ENCODE results near the gene GATA5.
"Not testable (repeated sequence)": the region's sequence is repeated elsewhere in the genome, so short reads cannot be mapped to it uniquely, and the experiment has no call there.

Gene GATA5

GRCh38 chr20:62430866-62431447 lies 44.8 kb downstream of the GATA5 start:
- no peak for DNase-seq (ENCODE audit: low spot score)

DNA sequence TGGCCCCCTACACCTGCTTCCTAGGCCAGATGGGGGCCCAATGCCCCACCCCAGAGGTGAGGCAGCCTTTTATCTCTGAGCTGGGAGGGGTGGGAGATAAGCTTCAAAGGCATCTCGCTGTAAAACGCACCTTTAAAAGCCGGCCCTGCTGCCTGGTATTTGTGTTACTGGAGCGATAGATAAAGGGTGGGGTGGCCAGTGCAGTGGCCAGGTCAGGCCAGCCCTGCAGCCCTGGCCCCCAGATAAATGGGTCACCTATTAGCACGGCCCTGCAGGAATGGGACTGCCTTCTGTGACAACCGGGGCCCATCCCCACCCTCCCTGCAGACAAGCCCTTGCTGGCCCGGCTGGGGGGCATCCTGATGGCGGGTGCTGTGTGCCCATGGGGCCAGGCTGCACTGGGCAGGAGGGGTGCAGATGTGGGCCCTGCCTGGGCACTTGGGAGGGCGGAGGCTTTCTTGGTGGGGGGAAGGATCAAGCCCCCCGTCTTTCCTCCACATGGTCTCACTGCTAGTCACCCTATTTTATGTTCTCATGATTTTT lies 45.4 kb downstream of the GATA5 start:
- FAIRE-seq = no peak

More at GRCh38 chr20:62430866-62431447, 44.8 kb downstream of the GATA5 start:
- no peak for FAIRE-seq

DNA sequence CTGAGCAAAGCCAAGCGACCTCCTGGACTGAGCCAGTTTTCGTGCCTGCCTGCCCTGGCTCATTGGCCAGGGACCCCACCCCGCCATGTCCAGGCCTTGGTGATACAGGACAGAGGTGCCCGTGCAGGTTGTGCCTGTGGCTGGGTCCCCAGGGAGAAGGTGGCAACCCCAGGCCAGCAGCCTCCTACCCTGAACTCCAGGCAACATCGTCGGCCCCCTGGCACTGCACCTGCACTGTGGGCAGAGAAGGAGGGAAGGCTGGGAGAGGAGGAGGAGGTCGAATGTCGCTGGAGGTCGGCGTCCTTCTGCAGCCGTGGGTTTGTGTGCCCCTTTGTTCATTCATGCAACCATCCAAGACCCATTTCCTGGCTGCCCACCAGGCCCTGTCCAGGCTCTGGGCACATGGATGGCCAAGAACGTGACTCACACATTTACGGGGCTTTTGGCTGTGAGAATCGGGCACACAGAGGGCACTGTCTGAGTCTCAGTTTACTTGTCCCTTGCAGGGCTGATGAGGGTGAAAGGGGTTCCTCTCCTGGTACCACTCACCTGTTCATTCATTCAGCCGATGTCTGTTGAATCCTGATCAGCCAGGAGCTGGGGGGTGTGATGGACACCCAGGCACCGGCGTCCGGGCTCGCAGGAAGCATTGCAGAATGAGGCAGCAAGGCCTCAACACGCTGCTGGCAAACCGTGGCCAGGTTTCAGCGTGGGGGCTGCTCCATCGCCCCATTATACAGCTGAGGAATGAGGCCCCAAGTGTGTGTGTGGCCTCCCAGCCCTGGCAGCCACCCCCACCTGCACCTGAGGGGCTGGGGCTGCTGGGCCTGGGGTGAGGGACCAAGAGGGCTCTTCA lies 46.1 kb downstream of the GATA5 start:
- FAIRE-seq = no peak
- DNase-seq (ENCODE audit: low spot score) = no peak

More for the DNA sequence above, 45.4 kb downstream of the GATA5 start:
- no peak for DNase-seq (ENCODE audit: low spot score)

DNA sequence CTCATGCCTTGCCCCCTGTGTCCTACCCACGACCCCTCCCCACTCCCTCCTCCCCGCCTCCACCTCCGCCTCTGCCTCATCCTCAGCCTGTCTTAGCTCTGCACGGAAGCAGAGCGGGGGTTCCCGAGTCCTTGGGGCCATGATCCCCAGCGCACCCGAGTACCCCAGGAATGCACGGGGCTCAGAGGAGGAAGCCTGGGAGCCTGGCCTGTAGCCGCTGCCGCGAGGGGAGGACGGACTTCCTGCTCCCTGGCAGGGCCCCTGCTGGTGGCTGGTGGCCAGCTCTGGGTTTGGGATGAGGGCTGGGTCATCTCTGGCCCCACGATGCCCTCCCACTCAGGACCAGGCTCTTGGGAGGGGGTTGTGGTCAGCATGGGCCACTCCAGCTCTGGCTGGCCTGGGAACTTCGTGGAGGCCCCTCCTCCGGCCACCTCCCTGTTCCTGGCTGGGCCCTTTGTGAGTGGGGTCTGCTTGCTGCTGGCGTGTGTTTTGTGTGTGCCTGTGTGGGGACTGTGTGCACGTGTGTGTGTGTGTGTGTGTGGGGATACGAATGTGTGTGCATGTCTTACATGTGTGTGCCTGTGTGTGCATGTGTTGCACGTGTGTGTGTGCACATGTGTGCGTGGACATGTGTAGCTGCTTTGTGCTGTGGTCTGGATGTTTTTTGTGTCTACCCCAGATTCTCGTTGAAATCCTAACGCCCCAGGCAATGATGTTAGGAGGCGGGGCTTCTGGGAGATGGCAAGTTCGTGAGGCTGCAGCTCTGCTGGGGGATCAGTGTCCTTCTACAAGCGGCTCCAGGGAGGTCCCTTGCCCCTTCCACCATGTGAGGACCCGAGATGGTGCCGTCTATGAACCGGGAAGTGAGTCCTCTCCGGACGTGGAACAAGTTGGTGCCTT lies 47.1 kb downstream of the GATA5 start:
- DNase-seq (ENCODE audit: low spot score) (no peak), FAIRE-seq (no peak)

- no peak for FAIRE-seq
Observed at GRCh38 chr20:62428002-62428372, 47.8 kb downstream of the GATA5 start.

GRCh38 chr20:62427172-62428001 lies 48.4 kb downstream of the GATA5 start, which contains the start of gene RBBP8NL:
Gene RBBP8NL (minus strand): TSS chr20:62427539. CDS start chr20:62419647, 7,892 bp downstream.
- no peak for FAIRE-seq
- no peak for DNase-seq (ENCODE audit: low spot score)

More at GRCh38 chr20:62428002-62428372, 47.8 kb downstream of the GATA5 start:
- DNase-seq (ENCODE audit: low spot score) = no peak

- FAIRE-seq (no peak), DNase-seq (ENCODE audit: low spot score) (no peak)
Observed at GRCh38 chr20:62426699-62427131, 49.1 kb downstream of the GATA5 start.

- not testable (repeated sequence) for DNase-seq (ENCODE audit: low spot score); FAIRE-seq
Observed at GRCh38 chr20:62426059-62426348, 49.8 kb downstream of the GATA5 start.

GRCh38 chr20:62425281-62426058 lies 50.3 kb downstream of the GATA5 start:
- DNase-seq (ENCODE audit: low spot score) = no peak
- no peak for FAIRE-seq

DNA sequence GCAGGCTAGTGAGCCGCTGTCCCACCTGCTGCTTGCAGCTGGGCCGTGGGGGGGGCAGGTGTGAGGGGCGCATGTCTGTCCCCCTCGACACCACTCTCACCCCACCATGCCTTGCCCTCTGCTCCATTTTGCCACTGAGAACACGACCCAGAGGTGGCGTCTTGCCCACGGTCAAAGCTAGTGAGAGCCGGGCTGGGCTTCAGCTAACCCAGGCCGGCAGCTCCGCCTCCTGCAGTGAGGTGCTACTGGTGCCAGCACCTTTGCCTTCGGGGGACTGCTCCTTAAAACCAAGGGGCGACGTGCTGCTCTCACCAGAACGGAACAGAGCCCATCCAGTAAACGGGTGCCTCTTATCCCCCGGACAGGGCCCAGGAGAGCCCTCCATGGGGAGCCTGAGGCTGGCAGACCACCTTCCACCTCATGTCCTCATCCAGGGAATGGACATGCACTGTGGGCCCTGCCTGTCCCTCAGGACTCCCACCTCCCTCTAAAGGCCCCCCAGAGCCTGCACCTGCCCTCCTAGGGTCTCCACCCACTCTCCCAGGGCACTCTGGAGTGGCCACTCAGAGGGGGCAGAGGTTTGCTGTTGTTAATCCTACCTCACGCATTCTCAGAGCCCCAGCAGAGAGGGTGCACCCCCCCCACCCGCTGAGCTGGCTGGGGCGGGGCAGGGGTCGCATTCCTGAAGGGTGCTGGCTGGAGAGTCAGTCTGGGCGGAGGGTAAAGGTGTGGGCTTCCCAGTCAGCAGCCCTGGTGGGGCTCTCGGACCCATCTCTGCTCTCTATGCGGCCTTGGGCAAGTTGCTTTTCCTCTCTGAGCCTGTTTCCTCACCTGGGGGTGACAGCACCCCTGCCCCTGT lies 51.3 kb downstream of the GATA5 start:
- FAIRE-seq = no peak
- no peak for DNase-seq (ENCODE audit: low spot score)

- FAIRE-seq (no peak), DNase-seq (ENCODE audit: low spot score) (no peak)
Observed at GRCh38 chr20:62423326-62423706, 52.5 kb downstream of the GATA5 start.

- DNase-seq (ENCODE audit: low spot score) (no peak), FAIRE-seq (no peak)
Observed at GRCh38 chr20:62422636-62423325, 53.0 kb downstream of the GATA5 start.

DNA sequence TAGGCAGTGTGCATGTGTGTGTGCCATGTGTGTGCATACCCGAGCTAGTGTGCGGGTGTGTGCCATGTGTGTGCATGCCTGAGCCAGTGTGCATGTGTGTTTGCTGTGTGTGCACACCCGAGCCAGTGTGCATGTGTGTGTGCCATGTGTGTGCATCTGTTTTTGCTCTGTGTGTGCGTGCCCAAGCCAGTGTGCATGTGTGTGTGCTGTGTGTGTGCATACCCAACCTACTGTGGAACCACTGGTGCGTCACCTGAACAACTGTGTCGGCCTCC lies 54.1 kb downstream of the GATA5 start:
- DNase-seq (ENCODE audit: low spot score) = no peak
- FAIRE-seq = no peak

- FAIRE-seq = no peak
- DNase-seq (ENCODE audit: low spot score) = no peak
Observed at GRCh38 chr20:62420846-62421715, 54.7 kb downstream of the GATA5 start.

DNA sequence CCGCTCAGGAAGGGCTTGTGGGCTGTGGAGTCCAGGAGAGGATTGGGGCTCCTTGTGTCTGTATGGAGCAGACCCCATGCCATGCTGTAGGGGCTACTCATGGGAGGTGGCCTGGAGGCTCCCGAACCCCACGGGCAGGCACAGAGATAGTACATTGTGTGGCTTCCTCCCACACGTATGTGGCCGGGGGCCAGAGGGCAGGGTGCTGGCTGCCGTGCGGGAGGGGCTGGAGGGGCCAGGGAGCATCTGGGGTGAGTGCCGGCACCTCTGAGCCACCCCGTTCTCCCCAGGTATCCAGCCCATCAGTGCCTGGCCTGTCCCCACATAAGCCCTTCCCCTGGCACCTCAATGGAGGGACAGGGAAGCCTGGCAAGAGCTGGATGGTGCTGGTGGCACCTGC lies 56.0 kb downstream of the GATA5 start:
- FAIRE-seq = no peak
- no peak for DNase-seq (ENCODE audit: low spot score)

- no peak for FAIRE-seq
- no peak for DNase-seq (ENCODE audit: low spot score)
Observed at GRCh38 chr20:62418709-62419487, 56.9 kb downstream of the GATA5 start.
